ENCODE results near the gene INPP5J. TPM values are rescaled to one million over a fixed set of nuclear protein-coding genes. Genes with fewer than 3 reads are reported as not detected.

The INPP5J gene
- total and polyA plus RNA-seq, 4 donors, result 3.5 to 17.2 (median 10.5) TPM

DNA sequence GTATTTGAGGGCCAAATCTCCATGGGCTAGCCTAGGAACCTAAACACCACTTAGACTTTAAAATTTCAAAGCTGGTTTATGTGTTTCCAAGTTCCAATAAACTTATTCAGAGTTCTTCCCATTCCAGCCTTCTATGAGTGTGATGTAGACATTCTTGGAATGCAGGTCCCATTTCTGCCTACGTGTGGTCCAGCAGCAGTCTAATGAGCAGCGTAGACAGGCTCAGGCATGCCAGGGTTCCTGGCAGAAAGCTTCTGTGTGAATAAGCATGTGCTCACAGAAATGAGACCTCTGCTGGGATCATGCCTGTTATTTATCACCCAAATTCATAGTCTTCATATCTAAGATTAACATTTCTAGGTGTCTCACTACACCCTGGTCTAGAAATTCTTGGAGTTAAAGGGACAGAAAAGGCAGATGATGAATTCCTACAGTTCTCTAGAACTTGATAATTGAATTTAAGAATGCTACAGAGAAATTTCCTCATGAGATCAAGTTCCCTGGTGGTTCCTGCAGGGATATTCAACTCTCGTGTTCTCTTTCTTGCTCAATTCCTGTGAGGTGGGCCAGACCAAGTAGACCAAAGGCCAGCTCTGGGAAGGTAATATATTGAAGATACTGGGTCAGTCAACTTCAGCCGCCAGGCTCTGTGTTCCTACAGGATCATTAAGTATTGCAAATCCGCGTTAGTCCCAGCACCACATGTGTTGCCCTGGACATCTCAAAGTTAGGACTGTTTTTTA is 54.8 kb downstream of the INPP5J start:
- 95% methylated on average over 5 of the region's 6 CpGs for WGBS (ENCODE audit: insufficient coverage)
- H3K9me3 ChIP-seq (ENCODE audit: control insufficient read depth, insufficient read depth, low read length), result no peaks in the 10 kb centered on the region
- no peaks in the 10 kb centered on the region for H3K4me1 ChIP-seq (ENCODE audit: control insufficient read depth, insufficient read depth, low read length)
- H3K36me3 ChIP-seq (ENCODE audit: control insufficient read depth, insufficient read depth, low read length), result peaks cover 18% of the 10 kb centered on the region
- H3K27ac ChIP-seq (ENCODE audit: low read depth, low read length), result no peak overlapping the region
- DNase-seq (ENCODE audit: low read depth in 4 of 6, low spot score in 6 of 6), result no peak
- no peak overlapping the region for H3K4me3 ChIP-seq (ENCODE audit: low read depth, low read length)
- no peaks in the 10 kb centered on the region for H3K27me3 ChIP-seq (ENCODE audit: control insufficient read depth, insufficient read depth, low read length)

DNA sequence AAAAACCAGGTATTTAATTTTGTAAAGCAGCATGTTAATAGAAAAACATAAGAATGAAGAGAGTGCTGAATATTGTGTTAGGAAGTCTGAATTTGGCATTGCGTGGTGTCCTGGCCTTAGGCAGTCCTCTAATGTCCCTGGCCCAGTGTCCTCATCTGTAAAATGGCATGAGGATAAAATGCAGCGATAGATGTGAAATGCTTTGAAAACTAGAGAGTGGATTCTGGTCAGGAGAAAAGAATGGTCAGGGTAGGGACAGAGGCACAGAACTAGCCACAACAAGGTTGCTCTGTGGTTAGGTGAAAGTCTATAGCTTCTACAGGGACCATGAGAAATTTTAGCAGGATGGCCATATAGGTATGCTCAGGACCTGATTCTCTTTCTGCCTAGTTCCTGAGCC is 56.1 kb downstream of the INPP5J start:
- H3K4me1 ChIP-seq (ENCODE audit: control insufficient read depth, insufficient read depth, low read length), result no peaks in the 10 kb centered on the region
- H3K9me3 ChIP-seq (ENCODE audit: control insufficient read depth, insufficient read depth, low read length), result no peaks in the 10 kb centered on the region
- H3K4me3 ChIP-seq (ENCODE audit: low read depth, low read length), result no peak overlapping the region
- WGBS (ENCODE audit: insufficient coverage), result 85% methylated on average over 2 of the region's 2 CpGs
- H3K27me3 ChIP-seq (ENCODE audit: control insufficient read depth, insufficient read depth, low read length), result no peaks in the 10 kb centered on the region
- peaks cover 20% of the 10 kb centered on the region for H3K36me3 ChIP-seq (ENCODE audit: control insufficient read depth, insufficient read depth, low read length)
- no peak for DNase-seq (ENCODE audit: low read depth in 4 of 6, low spot score in 6 of 6)
- H3K27ac ChIP-seq (ENCODE audit: low read depth, low read length), result no peak overlapping the region

DNA sequence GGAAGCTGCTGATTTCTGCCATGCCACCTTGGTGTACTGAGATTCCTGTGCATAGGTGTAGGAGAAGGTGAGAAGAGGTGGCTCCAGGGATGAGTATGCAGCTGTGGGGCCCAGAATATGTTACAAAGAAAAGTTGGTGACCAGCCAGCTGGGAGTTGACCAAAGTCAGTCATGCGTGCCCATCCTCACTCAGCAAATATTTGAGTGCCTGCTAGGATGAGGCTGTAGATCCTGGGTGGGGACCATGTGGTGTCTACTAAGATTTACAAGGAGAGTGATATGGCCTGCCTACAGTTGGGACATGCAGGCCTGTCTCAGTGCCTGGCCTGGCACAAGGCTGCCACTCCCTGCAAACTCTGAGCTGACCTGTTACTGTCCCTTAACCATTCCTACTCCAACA is 56.6 kb downstream of the INPP5J start:
- Histone ChIP-seq H3K4me1 (ENCODE audit: control insufficient read depth, insufficient read depth, low read length) (no peaks in the 10 kb centered on the region), H3K36me3 (ENCODE audit: control insufficient read depth, insufficient read depth, low read length) (peaks cover 24% of the 10 kb centered on the region), H3K4me3 (ENCODE audit: low read depth, low read length) (no peak overlapping the region), H3K9me3 (ENCODE audit: control insufficient read depth, insufficient read depth, low read length) (no peaks in the 10 kb centered on the region), H3K27ac (ENCODE audit: low read depth, low read length) (no peak overlapping the region), H3K27me3 (ENCODE audit: control insufficient read depth, insufficient read depth, low read length) (no peaks in the 10 kb centered on the region)
- whole genome bisulfite sequencing (ENCODE audit: insufficient coverage), result no CpG with 5 or more reads among the region's 1 CpG
- DNase-seq (ENCODE audit: low read depth in 4 of 6, low spot score in 6 of 6), result no peak

DNA sequence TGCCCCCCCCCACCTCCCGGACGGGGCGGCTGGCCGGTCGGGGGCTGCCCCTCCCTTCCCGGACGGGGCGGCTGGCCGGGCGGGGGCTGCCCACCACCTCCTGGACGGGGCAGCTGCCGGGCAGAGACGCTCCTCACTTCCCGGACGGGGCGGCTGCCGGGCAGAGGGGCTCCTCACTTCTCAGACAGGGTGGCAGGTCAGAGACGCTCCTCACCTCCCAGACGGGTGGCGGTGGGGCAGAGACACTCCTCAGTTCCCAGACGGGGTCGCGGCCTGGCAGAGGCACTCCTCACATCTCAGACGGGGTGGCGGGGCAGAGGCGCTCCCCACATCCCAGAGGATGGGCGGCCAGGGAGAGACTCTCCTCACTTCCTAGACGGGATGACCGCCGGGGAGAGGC is 61.2 kb downstream of the INPP5J start:
- DNase-seq (ENCODE audit: low read depth in 4 of 6, low spot score in 6 of 6), result no peak
- H3K4me3 ChIP-seq (ENCODE audit: low read depth, low read length), result no peak overlapping the region
- 95% methylated on average over 24 of the region's 30 CpGs for WGBS (ENCODE audit: insufficient coverage)

More for the DNA sequence above, 61.2 kb downstream of the INPP5J start:
- H3K9me3 ChIP-seq (ENCODE audit: control insufficient read depth, insufficient read depth, low read length), result no peaks in the 10 kb centered on the region
- no peaks in the 10 kb centered on the region for H3K27me3 ChIP-seq (ENCODE audit: control insufficient read depth, insufficient read depth, low read length)
- peaks cover 24% of the 10 kb centered on the region for H3K36me3 ChIP-seq (ENCODE audit: control insufficient read depth, insufficient read depth, low read length)
- H3K27ac ChIP-seq (ENCODE audit: low read depth, low read length), result no peak overlapping the region
- H3K4me1 ChIP-seq (ENCODE audit: control insufficient read depth, insufficient read depth, low read length), result no peaks in the 10 kb centered on the region

Small RNA genes lying within 50 kb of the gene (small RNA-seq; reads per million reads assigned to genes)
- 0.87 reads per million, percentile 75 among the genes with 10 or more reads in this experiment for gene MIR3928 (ENCODE audit: low replicate concordance)

Other genes starting within 250 kb of the INPP5J start
- gene MORC2, start 154.2 kb upstream of the INPP5J start, total RNA-seq, result 10 to 100 TPM; 15.2 to 26.4 TPM
- gene MORC2, start 154.2 kb upstream of the INPP5J start, polyA plus RNA-seq (ENCODE audit: insufficient read length in 2 of 2), result 10 to 100 TPM; 29.8 to 35.1 TPM
- 100 to 1,000 TPM; 109 to 118 TPM for gene TUG1, start 153.7 kb upstream of the INPP5J start, total RNA-seq
- gene TUG1, start 153.7 kb upstream of the INPP5J start, polyA plus RNA-seq (ENCODE audit: insufficient read length in 2 of 2), result 100 to 1,000 TPM; 109 to 142 TPM
- gene SMTN, start 41.6 kb upstream of the INPP5J start, total RNA-seq, result 10 to 100 TPM; 26.1 to 45.3 TPM
- gene SMTN, start 41.6 kb upstream of the INPP5J start, polyA plus RNA-seq (ENCODE audit: insufficient read length in 2 of 2), result 10 to 100 TPM; 38.0 to 61.0 TPM
- gene SELENOM, start 15.4 kb upstream of the INPP5J start, total RNA-seq, result 10 to 100 TPM; 45.5 to 85.1 TPM
- gene SELENOM, start 15.4 kb upstream of the INPP5J start, polyA plus RNA-seq (ENCODE audit: insufficient read length in 2 of 2), result 10 to 100 TPM; 40.2 to 47.4 TPM
- 1 to 10 TPM in 1 of 2 donors, under 1 TPM in 1; 0.77 to 1.1 TPM for gene PLA2G3, start 17.5 kb downstream of the INPP5J start, total RNA-seq
- 1 to 10 TPM; 1.3 to 1.7 TPM for gene PLA2G3, start 17.5 kb downstream of the INPP5J start, polyA plus RNA-seq (ENCODE audit: insufficient read length in 2 of 2)
- gene RNF185, start 37.2 kb downstream of the INPP5J start, total RNA-seq, result 10 to 100 TPM; 29.7 to 41.0 TPM
- gene RNF185, start 37.2 kb downstream of the INPP5J start, polyA plus RNA-seq (ENCODE audit: insufficient read length in 2 of 2), result 10 to 100 TPM; 41.1 to 44.1 TPM
- gene LIMK2, start 89.3 kb downstream of the INPP5J start, total RNA-seq, result 10 to 100 TPM; 29.5 to 37.9 TPM
- gene LIMK2, start 89.3 kb downstream of the INPP5J start, polyA plus RNA-seq (ENCODE audit: insufficient read length in 2 of 2), result 10 to 100 TPM; 30.0 to 35.7 TPM
- gene PIK3IP1, start 169.5 kb downstream of the INPP5J start, total RNA-seq, result 10 to 100 TPM; 26.1 to 38.9 TPM
- 10 to 100 TPM; 17.1 to 21.3 TPM for gene PIK3IP1, start 169.5 kb downstream of the INPP5J start, polyA plus RNA-seq (ENCODE audit: insufficient read length in 2 of 2)
- 10 to 100 TPM; 18.6 to 31.8 TPM for gene PATZ1, start 223.4 kb downstream of the INPP5J start, total RNA-seq
- 10 to 100 TPM; 56.9 to 62.5 TPM for gene PATZ1, start 223.4 kb downstream of the INPP5J start, polyA plus RNA-seq (ENCODE audit: insufficient read length in 2 of 2)